ENCODE data around the gene CRB1. TPM values are rescaled to one million over a fixed set of nuclear protein-coding genes. Genes with fewer than 3 reads are reported as not detected.

The CRB1 gene
- total RNA-seq, 1 experiment from 2014 or later, result not detected

DNA sequence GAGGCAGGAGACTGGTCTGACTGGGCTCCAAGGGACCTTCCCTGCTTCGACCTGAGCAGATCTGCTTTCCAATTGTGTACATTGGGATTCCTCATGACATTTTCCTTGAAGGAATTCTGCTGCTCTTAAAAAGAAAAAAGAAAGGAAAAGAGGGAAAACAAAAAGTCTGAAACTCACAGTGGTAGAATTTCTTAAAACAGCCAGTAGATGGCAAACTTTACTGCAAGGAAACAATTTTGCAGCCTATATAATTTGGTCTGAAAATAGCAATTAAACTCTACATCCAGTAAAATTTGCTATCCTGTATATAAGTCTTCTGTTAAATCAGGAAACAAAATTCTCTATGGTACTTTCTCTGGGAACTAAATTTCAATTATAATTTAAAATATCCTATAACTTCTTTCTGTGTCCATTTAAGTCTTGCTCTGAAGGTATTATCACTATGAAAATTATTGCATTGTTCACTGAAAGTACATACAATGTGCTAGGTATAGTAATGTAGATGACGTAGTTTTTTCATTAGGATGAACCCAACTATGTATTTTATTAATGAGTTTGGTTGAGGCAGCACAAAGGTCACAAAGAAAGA lies 59.8 kb downstream of the CRB1 start:
- TF ChIP-seq, protein P1, sequence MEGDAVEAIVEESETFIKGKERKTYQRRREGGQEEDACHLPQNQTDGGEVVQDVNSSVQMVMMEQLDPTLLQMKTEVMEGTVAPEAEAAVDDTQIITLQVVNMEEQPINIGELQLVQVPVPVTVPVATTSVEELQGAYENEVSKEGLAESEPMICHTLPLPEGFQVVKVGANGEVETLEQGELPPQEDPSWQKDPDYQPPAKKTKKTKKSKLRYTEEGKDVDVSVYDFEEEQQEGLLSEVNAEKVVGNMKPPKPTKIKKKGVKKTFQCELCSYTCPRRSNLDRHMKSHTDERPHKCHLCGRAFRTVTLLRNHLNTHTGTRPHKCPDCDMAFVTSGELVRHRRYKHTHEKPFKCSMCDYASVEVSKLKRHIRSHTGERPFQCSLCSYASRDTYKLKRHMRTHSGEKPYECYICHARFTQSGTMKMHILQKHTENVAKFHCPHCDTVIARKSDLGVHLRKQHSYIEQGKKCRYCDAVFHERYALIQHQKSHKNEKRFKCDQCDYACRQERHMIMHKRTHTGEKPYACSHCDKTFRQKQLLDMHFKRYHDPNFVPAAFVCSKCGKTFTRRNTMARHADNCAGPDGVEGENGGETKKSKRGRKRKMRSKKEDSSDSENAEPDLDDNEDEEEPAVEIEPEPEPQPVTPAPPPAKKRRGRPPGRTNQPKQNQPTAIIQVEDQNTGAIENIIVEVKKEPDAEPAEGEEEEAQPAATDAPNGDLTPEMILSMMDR (conservative IDR thresholded peaks at IDR 0.05), result peak; percentile 73
- no peak overlapping the region for H4K91ac ChIP-seq (ENCODE audit: insufficient read length, low read depth, low read length)
- H3K27ac Mint-ChIP-seq, result peak overlapping the region in 1 of 3 experiments; percentile 66; a peak in 1 of 7 replicates
- H3K9ac ChIP-seq (ENCODE audit: extremely low read depth, insufficient read length, low read length), result no peak overlapping the region
- H3K36me3 Mint-ChIP-seq (ENCODE audit: insufficient read depth in 1 of 3, low read depth in 3 of 3), result no peaks in the 10 kb centered on the region
- H3K9me3 ChIP-seq (ENCODE audit: control insufficient read depth, low read depth, low read length), result no peaks in the 10 kb centered on the region
- no peak overlapping the region for H2BK12ac ChIP-seq (ENCODE audit: insufficient read length, low read depth, low read length)
- H3K79me1 ChIP-seq (ENCODE audit: insufficient read depth, low read depth, low read length, poor library complexity, severe bottlenecking), result no peaks in the 10 kb centered on the region
- peak overlapping the region; percentile 99 for H2AFZ ChIP-seq (ENCODE audit: low read length)
- H4K8ac ChIP-seq (replicated peaks; ENCODE audit: insufficient read length, low read depth, low read length), result no peak overlapping the region
- H2BK120ac ChIP-seq (ENCODE audit: low read depth, low read length, poor library complexity, severe bottlenecking), result no peak overlapping the region
- no peak overlapping the region for H2BK20ac ChIP-seq (ENCODE audit: low read depth, low read length, poor library complexity, severe bottlenecking)
- no peak overlapping the region for H4K5ac ChIP-seq (ENCODE audit: insufficient read length, low read depth, low read length)
- H3K79me2 ChIP-seq (ENCODE audit: insufficient read depth, low read length), result no peaks in the 10 kb centered on the region
- H3K56ac ChIP-seq (ENCODE audit: insufficient read length, low read depth, low read length), result no peak overlapping the region
- H3K4ac ChIP-seq (ENCODE audit: low read depth, low read length), result no peak overlapping the region
- H2BK5ac ChIP-seq (ENCODE audit: insufficient read length, low read length), result no peak overlapping the region
- H4K20me1 ChIP-seq (ENCODE audit: control insufficient read depth, insufficient read depth, insufficient read length), result no peaks in the 10 kb centered on the region
- H3K23ac ChIP-seq (ENCODE audit: insufficient read length, low read depth, low read length), result no peak overlapping the region
- H3K27me3 Mint-ChIP-seq (ENCODE audit: low read depth), result no peaks in the 10 kb centered on the region
- H3K9me3 Mint-ChIP-seq, result no peaks in the 10 kb centered on the region
- H3K4me3 Mint-ChIP-seq, result no peak overlapping the region
- no peaks in the 10 kb centered on the region for H3K27me3 ChIP-seq (ENCODE audit: insufficient read depth, low read length)
- no CpG with 5 or more reads among the region's 2 CpGs for WGBS (ENCODE audit: extremely low coverage, insufficient read length, low lambda C conversion rate)
- no peaks in the 10 kb centered on the region for H3K4me1 ChIP-seq (ENCODE audit: insufficient read depth, low read length)
- no peak overlapping the region for H3K18ac ChIP-seq (ENCODE audit: insufficient read length, low read depth, low read length)
- H3T11ph ChIP-seq (ENCODE audit: low read length), result no peak overlapping the region
- H2AK5ac ChIP-seq (ENCODE audit: insufficient read length, low read length), result no peak overlapping the region
- no peak overlapping the region for H3K27ac ChIP-seq (ENCODE audit: insufficient read length, low read depth, low read length)
- no peaks in the 10 kb centered on the region for H3K23me2 ChIP-seq (ENCODE audit: insufficient read length, low read depth, low read length, poor library complexity, severe bottlenecking)
- no peak for DNase-seq
- H2BK15ac ChIP-seq (ENCODE audit: low read depth, low read length), result no peak overlapping the region
- H3K4me2 ChIP-seq (ENCODE audit: insufficient read depth, insufficient read length, low read length), result no peak overlapping the region
- H3K4me1 Mint-ChIP-seq, result no peaks in the 10 kb centered on the region
- no peak overlapping the region for H3K14ac ChIP-seq (ENCODE audit: insufficient read depth, low read length)
